NCI-H1694 treated with DMSO at 0.1 percent for 48 hours (cell line): ENCODE measurements around the gene CD33.

Experiments used
- DNase-seq: peaks from one replicate; lab custom pipeline; 2025; lab: John Stamatoyannopoulos, UW

Gene CD33

DNA sequence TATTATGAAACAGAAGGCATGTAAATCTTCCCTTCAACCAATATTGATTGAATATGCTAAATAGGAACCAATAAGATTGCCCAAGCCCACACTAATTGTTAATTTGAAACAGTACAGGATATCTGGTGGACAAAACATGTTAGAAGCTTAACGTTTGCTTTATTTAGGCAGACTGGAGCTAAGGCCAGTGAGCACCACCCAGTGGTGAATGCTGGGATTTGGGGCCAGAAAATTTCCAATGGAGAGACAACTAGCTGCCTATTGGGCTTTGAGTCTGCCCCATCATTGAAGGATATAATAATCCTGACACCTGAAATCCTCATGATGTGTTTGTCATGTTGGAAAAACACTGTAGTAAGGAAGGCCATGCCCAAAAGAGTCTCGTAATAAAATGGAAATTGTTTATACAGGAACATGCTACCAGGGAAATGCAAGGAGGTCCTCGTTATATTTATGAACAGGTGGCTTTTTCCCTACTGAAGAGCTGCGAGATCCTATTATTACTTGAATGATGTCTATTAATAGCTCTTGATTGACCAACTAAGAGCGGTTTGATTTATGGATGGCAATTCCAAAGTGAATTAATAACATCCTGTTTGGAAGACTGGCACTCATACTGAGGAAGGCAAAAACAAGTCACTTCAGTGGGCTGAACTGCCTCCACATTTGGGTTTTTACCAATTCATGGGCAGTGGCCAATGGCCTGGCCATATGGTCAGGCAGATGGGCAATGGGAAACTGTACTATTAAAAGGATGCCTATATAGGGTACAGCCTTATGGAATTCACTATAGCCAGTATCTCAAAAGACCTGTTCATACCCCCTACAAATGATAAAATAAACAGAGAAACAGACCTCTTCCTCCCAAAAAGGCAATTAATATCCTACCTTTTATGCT is 34.7 kb downstream of the CD33 start:
- no peak for DNase-seq

DNA sequence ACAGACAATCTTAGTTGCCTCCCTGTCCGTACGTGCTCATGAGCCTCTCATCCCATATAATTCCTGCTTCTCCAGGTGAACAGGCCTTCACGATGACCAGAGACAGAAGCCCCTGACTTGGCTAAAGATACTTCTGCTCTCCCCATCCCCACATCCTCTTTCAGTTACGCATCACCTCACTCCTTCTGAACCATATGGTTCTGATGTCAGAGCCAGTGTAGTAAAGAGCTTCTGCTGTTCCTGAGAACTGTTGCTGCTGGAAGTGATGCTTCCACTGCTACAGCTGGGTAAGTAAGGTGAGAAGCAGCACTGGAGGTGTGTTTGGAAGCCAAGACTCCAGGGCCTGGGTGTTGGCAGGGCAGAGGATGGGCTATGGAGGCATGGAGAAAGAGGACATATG is 38.9 kb downstream of the CD33 start:
- DNase-seq, result no peak

GRCh38 chr19:51271067-51271466 is 46.2 kb downstream of the CD33 start:
- no peak for DNase-seq

GRCh38 chr19:51272183-51272810 is 47.4 kb downstream of the CD33 start:
- no peak for DNase-seq

GRCh38 chr19:51274049-51274770 is 49.3 kb downstream of the CD33 start:
- DNase-seq, result no peak

- DNase-seq, result no peak
These were observed 52.2 kb downstream of the CD33 start for GRCh38 chr19:51277112-51277511.

- no peak for DNase-seq
These were observed 57.5 kb downstream of the CD33 start for GRCh38 chr19:51282335-51282734.

DNA sequence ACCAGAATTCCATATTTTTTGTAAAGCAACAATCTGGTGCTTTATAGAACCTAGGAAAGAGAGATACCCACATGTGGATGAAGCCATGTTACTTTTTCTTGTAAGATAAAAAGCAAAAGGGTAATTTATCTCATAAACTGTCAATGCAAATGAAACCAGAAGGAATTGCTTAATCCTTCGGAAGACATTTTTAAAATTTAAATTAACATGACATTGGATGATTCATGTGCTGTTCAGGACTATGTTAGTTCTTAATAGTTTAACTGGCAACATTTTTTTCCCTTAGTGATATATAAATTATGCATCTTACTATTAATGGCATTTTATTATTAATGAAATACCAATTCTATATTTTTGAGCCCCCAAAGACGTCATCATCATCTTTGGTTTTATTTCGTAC is 60.8 kb downstream of the CD33 start:
- no peak for DNase-seq
